RWPE2 (cell line): ENCODE measurements around the gene HM13.
A peak's percentile ranks its signal among the peaks of the same experiment; 100 is the strongest.

ENCODE experiments used
- ATAC-seq: fragments of 200-7000 bp; cut with Tn5 transposase; 3 replicates; pipeline ENCODE4 v1.9.1; 2021; ENCODE audit warnings: low read depth
- DNase-seq: peaks from one replicate; pipeline ENCODE4 v3.0.0-alpha.2; 2020; ENCODE audit warnings: low spot score
- H3K27ac ChIP-seq: fragments of 450-650 bp; 2 replicates; pipeline ENCODE4 v1.5.1; 2017; ENCODE audit warnings: mild to moderate bottlenecking; ENCODE audit not compliant: poor library complexity, severe bottlenecking
- H3K27me3 ChIP-seq: fragments of 250-450 bp; sonication (Bioruptor Pico); 2 replicates; pipeline ENCODE4 v1.5.1; 2021; ENCODE audit warnings: mild to moderate bottlenecking, moderate library complexity; ENCODE audit not compliant: insufficient read depth, poor library complexity, severe bottlenecking
- H3K36me3 ChIP-seq: fragments of 250-450 bp; sonication (Bioruptor Pico); 2 replicates; pipeline ENCODE4 v1.5.1; 2020; ENCODE audit warnings: low read depth, mild to moderate bottlenecking, moderate library complexity
- H3K4me1 ChIP-seq: fragments of 250-450 bp; sonication (Bioruptor Pico); 2 replicates; pipeline ENCODE4 v1.5.1; 2021; ENCODE audit warnings: mild to moderate bottlenecking, moderate library complexity; ENCODE audit not compliant: insufficient read depth, poor library complexity, severe bottlenecking
- H3K4me3 ChIP-seq: fragments of 250-450 bp; sonication (Bioruptor Pico); 2 replicates; pipeline ENCODE4 v1.5.1; 2021; ENCODE audit warnings: mild to moderate bottlenecking, moderate library complexity; ENCODE audit not compliant: severe bottlenecking
- H3K9me3 ChIP-seq: fragments of 250-450 bp; sonication (Bioruptor Pico); 2 replicates; pipeline ENCODE4 v1.5.1; 2021; ENCODE audit warnings: mild to moderate bottlenecking, moderate library complexity; ENCODE audit not compliant: severe bottlenecking
- CTCF ChIP-seq: fragments of 450-650 bp; IDR thresholded peaks from one replicate; pipeline ENCODE4 v1.5.1; 2017; ENCODE audit warnings: mild to moderate bottlenecking, moderate library complexity; ENCODE audit not compliant: poor library complexity, severe bottlenecking

Gene HM13

DNA sequence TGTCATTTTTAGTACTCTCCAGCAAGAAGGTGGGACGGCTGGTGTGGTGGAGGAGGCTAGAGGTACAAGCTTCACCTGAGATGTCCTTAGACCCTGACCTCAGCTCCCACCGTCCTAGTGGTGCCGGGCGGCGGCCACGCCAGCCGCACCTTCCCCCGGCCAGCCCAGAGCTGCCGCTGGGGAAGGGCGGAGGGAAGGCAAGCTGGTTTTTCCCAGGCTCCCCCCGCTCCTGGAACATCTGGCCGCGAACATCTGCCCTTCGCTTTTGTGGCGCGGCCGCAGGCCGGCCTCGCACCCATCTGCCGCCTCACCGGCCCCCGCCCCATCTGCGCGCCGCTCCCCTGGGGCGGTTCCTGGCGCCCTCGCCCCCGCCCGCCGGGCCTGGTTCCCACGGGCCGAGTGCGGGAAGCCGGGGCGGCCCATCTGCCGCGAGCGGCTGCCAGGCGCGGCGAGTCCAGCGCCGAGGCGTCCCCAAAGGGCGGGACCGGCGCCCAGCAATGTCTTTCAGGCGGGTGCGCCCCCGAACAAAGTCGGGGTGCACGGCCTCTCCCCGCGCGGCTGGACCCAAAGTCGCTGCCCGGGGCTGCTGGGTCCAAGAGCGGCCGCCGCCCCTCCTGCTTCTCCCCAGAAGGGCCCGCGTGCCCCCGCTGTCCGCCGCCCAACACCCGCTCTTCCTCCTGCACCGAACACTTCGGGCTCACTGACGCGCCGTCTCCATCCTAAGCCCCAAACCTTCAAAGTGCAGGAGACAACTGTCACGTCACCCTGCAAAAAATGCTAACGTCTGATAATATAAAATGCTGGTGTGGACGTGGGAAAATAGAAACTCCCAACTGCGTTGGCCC lies 73.5 kb downstream of the HM13 start:
- peak; percentile 50 for ATAC-seq
- H3K27ac ChIP-seq, result no peak overlapping the region
- no peaks in the 10 kb centered on the region for H3K36me3 ChIP-seq
- no peak for DNase-seq
- no peak for TF ChIP-seq CTCF
- peak overlapping the region; percentile 27 for H3K4me3 ChIP-seq
- no peaks in the 10 kb centered on the region for H3K27me3 ChIP-seq
- peaks cover 16% of the 10 kb centered on the region for H3K4me1 ChIP-seq
- no peaks in the 10 kb centered on the region for H3K9me3 ChIP-seq

DNA sequence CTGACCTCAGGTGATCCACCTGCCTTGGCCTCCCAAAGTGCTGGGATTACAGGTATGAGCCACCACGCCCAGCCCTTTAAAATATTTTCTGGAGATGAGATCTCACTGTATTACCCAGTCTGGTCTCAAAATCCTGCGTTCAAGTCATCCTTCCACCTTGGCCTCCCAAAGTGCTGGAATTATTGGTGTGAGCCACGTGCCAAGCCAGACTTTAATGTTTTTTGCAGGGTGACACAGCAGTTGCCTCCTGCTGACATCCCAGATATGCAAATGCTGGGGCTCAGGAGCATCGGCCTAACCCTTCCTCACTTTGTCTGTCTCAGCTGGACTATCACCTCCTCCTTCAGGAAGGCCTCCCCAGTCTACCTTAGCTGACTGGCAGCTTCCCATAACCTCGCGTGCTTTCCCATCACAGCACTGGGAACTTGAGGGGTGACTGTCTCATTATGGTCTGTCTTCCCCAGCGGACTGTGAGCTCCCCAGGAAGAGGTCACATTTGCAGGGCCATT lies 76.5 kb downstream of the HM13 start:
- no peak for TF ChIP-seq CTCF
- Histone ChIP-seq H3K36me3 (no peaks in the 10 kb centered on the region), H3K4me1 (peaks cover 42% of the 10 kb centered on the region), H3K27ac (peak overlapping the region; percentile 80), H3K27me3 (no peaks in the 10 kb centered on the region), H3K9me3 (no peaks in the 10 kb centered on the region), H3K4me3 (no peak overlapping the region)
- DNase-seq (no peak), ATAC-seq (no peak)

- peak; percentile 87 for ATAC-seq
- Histone ChIP-seq H3K27me3 (no peaks in the 10 kb centered on the region), H3K4me3 (no peak overlapping the region), H3K9me3 (no peaks in the 10 kb centered on the region), H3K4me1 (peaks cover 43% of the 10 kb centered on the region), H3K36me3 (no peaks in the 10 kb centered on the region), H3K27ac (peak overlapping the region; percentile 80)
- TF ChIP-seq CTCF, result peak; percentile 58
- DNase-seq, result peak; percentile 100
These were observed 79.2 kb downstream of the HM13 start for GRCh38 chr20:31593221-31594001.

GRCh38 chr20:31594002-31594557 lies 79.8 kb downstream of the HM13 start:
- TF ChIP-seq CTCF, result no peak
- peak overlapping the region; percentile 80 for H3K27ac ChIP-seq
- H3K9me3 ChIP-seq, result no peaks in the 10 kb centered on the region
- DNase-seq (no peak), ATAC-seq (no peak)
- H3K36me3 ChIP-seq, result no peaks in the 10 kb centered on the region
- peak overlapping the region; percentile 2 for H3K4me3 ChIP-seq
- H3K27me3 ChIP-seq, result no peaks in the 10 kb centered on the region
- H3K4me1 ChIP-seq, result peaks cover 43% of the 10 kb centered on the region
